NCI-H146 treated with DMSO at 0.1 percent for 48 hours (cell line): ENCODE data around the gene LRRC47.
"Not testable (repeated sequence)": the region's sequence is repeated elsewhere in the genome, so short reads cannot be mapped to it uniquely, and the experiment has no call there.

Experiments used
- DNase-seq: peaks from one replicate; lab custom pipeline; 2025; ENCODE audit not compliant: unreplicated experiment; lab: John Stamatoyannopoulos, UW

Gene LRRC47

DNA sequence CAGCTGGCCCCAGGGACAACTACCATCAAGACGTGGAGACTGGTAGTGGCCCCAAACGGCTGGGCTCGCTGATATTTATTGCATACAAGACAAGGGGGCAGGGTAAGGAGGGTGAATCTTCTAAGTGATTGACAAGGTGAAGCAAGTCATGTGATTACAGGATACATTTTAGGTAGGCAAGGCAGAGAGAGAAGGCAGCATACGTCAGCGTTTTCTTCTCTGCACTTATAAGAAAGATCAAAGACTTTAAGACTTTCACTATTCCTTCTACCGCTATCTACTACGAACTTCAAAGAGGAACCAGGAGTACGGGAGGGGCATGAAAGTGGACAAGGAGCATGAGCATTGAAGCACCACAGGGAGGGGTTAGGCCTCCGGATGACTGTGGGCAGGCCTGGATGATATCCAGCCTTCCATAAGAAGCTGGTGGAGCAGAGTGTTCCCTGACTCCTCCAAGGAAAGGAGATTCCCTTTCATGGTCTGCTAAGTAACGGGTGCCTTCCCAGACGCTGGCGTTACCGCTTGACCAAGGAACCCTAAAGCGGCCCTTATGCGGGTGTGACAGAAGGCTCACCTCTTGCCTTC is 47.9 kb downstream of the LRRC47 start:
- DNase-seq, result not testable (repeated sequence)

DNA sequence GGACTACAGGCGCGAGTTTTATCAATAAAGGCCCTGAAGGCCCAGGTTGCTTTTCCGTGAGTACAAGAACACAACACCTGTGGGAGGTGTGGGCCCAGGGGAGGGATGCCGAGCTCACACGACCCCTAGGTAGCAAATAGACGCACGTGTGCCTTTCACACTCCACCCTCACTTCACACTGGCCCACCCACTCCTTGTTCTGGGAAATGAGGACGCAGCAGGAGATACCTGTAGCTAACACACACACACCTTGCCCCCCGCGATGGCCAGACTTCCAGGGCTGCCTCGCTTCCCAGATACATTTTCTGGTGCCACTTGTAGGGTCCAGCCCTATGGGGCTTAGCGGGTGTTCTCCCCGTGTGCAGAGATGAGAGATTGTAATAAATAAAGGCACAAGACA is 48.4 kb downstream of the LRRC47 start:
- DNase-seq, result no peak

GRCh38 chr1:3747522-3747848 is 48.8 kb downstream of the LRRC47 start:
- DNase-seq, result no peak

DNA sequence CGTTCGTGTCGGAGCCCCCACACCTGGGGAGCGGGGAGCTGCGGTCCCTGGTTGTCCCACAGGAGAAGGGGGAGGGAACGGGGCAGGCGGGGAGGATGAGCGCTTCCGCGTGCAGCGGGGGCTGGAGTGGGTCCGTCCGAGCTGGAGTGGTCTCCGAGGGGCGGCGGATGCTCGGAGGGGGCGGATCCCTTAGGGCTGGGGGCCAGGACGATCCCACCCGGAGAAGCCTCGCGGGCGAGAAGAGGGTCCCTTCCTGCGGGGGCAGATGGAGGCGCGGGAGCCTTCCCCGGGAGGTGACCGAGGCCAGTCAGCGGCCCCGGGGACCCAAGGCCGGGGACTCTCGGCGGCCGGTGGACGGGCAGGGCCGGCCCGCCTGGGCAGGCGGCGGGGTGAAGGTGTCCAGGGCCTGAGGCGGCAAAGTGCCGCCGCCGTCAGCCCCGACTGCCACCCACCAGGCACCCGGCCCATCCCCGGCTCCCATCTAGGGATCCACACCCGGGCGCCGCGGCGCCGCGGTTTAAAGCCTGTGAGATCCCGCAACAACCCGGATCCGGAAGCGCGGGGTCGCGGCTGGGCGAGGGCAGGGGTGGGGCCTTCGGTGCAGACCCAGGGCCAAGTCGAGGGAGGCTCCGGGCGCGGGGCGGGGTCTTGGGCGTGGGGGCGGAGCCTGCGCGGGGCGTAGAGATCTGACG is 49.3 kb downstream of the LRRC47 start:
- DNase-seq, result peak; percentile 52

DNA sequence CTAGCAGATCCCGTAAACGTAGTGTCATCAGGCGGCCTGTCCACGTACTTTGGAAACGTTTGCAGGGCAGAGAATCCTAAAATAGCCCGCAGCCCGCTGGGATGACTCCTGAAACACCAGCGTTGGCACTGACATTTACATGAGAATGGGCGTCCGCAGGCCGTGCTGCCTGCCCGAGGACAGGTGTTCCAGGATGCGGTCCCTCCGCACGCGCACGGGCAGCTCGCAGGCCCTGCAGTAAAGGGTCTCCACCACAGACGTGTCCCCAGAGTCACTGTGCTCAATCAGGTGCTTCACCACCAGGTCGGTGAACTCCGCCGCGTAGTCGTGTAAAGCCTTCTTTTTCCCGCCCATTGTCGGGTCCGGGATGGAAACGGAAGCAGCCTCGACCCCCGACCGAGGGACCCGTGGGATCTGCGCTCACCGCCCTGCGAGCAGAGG is 49.9 kb downstream of the LRRC47 start:
- no peak for DNase-seq

DNA sequence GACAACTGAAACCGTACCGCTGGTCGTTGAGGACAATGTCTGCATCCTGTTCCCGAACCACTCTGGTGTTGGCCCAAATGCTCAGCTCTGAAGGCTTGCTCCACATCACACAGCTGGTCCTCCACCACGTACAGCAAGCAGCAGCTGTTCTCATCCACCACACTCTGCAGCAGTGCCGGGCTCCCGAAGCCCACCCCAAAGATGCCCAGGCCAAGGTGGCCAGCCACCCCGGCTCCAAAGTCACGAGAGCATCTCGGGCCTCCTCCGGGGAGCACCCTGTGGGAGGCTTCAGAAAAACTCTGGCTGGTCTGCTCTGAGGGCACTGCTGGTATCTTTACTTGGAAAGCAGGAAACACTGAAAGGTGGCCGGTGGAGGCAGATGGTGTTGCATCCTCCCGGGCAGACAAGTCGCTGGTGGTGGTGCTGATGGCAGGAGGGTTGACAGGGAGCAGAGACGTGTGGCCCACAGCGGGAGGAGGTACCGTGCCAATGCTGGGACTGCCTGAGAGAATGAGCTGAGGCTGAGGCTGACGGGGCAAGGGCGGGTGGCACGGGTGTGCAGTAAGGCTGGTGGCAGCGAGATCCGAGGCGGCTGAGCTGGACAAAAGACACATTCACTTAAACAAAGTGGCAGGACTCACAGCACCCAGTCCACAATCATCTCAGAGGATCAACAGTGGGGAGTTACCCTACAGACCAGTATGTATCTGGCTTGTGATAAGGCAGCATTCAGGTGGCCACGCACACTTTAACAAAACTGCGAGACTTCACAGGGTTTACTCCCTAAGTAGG is 50.5 kb downstream of the LRRC47 start:
- no peak for DNase-seq

DNA sequence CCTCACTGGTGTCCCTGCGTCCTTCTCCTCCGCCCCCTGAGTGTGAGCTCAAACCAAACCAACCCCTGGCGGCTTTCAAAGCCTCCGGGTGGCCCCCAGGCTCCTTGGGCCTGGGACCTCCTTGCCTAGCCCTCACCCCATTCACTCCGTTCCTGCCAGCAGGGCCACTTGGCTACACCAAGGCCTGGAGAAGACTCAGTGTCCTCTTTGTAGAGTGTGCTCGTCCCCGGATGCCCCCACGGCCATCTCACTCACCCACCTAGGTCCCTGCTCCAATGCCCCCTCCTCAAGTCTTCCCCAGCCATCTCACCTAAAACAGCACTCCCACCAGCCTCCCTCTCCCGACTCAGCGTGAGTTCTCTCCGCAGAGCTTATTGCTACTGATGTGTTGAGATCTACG is 51.2 kb downstream of the LRRC47 start:
- DNase-seq, result no peak

DNA sequence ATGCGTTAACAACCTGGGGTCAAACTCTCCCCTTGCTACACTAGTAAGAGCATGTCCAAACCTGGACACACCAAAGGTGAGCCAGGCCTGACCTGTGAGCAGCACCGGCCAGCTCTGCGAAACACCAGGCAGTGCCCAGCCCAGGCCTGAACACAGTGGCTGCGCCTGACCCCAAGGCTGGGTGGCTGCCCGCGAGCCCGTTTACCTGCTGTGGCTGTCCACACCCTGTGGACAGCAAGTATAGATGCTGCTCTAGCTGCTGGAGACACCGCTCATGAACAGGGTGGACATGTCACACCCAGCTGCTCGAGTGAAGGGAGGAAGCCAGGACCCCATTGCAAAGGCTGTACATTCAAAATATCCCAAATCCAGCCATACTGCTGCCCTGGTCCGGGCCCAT is 51.7 kb downstream of the LRRC47 start:
- no peak for DNase-seq

- no peak for DNase-seq
These were observed 52.5 kb downstream of the LRRC47 start for GRCh38 chr1:3743826-3744225.

- no peak for DNase-seq
These were observed 52.9 kb downstream of the LRRC47 start for GRCh38 chr1:3743421-3743820.

- DNase-seq, result no peak
These were observed 53.6 kb downstream of the LRRC47 start for GRCh38 chr1:3742439-3743298.

DNA sequence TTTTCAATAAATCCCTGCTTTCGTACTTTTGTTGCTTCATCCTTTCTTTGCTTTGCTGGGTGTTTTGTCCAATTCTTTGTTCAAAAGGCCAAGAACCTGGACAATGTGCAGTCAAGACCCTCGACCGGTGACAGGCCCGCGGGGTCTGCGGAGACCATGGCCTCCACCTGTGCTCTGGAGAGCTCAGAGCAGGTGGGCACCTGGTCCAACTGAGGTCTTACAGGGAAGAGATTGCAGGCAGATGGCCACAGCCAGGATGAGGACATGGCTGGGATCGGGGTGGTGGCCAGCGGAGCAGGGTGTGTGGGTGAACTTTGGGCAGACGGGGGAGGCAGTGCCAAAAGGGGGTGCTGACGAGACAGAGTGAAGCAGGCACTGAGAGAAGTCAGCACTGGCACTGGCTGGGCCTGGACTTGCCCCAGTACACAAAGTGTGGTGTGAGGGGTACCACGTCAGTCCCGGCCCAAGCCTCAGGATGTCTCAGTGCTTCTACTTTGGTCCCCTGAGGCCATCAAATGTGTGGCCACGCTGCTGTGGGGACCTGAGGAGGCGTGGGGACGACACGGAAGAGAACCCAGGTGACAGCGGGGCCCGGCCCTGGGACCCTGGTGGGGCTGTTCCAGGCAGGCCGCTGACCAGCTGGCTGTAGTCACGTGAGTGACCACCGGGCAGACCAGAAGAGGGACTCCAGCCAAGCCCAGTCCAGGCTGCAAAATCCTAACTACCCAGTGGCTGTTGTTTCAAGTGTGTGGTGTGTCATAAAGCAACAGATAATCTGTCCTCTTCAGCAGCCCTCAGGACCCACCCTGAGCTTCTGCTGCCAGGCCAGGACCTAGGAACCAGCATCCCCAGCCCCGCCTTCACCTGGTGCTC is 54.5 kb downstream of the LRRC47 start:
- no peak for DNase-seq

GRCh38 chr1:3740752-3741151 is 55.5 kb downstream of the LRRC47 start:
- DNase-seq, result no peak

DNA sequence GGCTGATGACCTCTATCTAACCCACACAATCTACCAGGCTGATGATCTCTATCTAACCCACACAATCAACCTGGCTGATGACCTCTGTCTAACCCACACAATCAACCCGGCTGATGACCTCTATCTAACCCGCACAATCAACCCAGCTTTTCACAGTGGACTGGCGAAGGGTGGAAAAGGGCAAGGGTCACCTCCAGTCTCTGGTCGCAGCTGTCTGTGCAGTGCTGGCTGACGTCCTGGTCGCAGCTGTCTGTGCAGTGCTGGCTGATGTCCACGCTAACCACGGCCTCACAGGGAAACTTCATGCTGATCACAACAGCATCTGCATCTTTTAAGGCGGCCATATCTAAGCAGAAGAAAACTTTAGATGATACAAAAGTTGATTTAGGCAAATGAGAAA is 56.3 kb downstream of the LRRC47 start:
- no peak for DNase-seq

DNA sequence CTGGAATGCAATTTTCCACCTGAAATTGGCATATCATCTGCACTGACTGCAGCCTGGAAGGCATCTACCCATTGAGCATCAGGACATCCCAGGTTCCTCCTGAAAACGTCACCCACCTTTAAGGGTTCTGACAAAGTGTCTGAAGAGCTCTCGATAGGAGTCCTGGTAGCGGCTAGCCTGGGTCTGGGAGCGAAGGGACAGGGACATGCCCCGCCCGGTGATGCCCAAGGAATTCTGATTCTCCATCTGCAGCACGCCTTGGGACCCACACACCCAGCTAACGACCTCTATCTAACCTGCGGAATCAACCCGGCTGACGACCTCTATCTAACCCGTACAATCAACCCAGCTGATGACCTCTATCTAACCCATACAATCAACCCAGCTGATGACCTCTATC is 57.4 kb downstream of the LRRC47 start:
- no peak for DNase-seq

- DNase-seq, result no peak
These were observed 59.6 kb downstream of the LRRC47 start for GRCh38 chr1:3736708-3737107.

DNA sequence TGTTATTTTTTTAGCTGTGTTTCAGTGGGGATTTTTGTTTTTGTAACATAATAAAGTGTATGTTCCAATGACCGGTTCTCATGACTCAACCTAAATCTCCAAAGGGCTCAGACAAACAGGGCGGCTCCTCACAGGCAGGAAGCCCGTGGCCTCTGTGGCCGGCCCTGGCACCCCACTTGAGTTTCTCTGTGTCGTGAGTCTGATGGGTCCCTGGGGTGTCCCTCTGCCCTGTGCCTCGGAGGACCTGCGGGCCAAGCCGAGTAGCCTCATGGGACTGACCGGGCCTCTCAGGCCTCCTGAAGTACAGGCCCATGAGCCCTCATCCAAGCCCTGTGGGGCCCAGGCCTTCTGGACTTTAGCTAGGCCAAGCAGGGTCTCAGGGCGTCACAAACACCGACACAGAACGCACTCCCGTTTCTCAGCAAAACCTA is 60.2 kb downstream of the LRRC47 start:
- no peak for DNase-seq

DNA sequence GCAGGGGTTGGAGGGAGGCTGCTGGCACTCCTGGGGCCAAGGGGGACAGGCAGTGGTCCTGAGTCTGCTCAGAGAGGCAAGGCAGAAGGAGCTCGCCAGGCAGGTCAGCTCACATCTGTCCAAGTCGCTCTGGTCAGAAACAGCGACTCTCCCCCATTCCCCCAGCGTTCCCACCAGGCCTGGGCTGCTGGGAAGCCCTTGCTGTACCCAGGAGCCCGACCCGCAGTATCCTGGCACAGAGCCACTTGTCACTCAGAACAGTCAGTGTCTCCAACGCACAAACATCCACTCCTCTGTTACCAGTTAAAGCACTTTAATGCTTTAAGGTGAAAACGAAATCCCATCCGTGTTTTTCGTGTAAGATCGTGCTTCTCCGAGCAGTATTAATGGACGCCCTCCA is 60.6 kb downstream of the LRRC47 start:
- no peak for DNase-seq

DNA sequence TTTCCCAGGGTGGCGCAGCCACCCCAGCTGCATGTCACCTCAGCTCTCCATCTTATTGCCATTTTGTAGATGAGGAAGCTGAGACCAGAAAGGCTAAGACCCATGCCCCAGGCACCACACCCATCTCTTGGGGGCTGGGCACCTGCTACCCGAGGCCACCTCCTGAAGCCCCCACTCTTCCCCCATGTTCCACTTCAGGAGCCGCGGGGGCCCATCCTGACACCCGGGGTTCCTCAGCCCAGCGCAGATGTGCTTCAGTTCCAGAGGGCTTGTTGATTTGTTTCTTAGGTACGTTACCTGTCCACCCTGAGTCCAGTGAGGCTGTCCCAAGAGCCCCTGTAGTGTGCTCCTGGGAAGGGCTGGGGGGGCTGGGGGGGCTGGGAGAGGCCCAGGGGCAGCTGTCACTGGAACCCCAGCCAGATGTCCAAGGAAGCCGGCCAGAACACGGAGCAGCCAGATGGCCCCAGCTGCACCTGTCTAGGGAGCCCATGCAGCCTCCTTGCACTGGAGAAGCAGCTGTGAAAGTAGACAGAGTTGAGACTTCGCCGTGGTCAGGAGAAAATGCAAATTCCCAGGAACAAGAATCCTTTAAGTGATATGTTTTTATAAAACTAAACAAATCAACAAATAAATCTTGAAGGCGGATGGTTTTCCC is 61.1 kb downstream of the LRRC47 start:
- no peak for DNase-seq

DNA sequence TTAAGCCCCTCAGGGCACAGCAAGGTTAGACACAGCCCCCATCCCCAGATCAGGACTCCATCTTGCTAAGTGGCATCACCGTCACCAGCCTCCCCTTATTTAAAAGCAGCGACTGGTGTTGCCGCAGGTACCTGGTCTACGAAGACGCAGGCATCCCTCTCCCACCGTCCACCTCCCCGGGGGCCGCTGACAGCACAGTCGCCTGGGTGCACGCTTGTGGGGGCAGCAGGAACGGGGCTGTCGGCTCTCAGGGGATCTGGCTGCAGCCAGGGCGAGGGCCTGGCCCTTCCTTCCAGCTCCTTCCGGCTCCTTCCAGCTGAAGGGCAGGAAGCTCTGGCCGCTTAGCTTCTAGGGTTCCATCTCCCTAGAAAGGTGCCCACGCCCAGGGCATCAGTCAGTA is 61.7 kb downstream of the LRRC47 start:
- DNase-seq, result no peak
